ENCODE measurements around the gene CD59.

Gene CD59

DNA sequence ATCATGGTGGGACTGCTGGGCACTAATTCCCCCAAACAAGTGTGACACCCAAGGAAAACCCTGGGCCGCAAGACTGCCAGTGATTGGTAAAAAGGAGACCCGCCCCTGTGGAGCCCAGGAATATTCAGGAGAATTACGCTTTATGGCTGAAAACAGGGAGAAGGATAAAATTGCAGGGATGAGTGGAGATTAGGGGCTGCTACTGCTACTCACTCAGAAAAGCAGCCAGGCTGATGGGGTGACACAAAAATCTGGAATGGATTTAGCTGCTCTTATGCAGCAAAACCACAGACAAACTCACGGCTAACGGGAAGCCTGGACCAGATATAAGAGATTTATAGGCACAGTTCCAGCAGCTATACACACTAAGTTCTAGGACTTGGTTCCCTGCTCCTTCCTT lies 42.5 kb upstream of the CD59 start:
- Histone ChIP-seq H3K27me3 (ENCODE audit: low read length) (no peaks in the 10 kb centered on the region), H3K4me3 (ENCODE audit: insufficient read depth, low read length, poor library complexity, severe bottlenecking) (no peak overlapping the region), H3K4me2 (ENCODE audit: low read depth, low read length, poor library complexity, severe bottlenecking) (no peak overlapping the region), H3K9me3 (ENCODE audit: insufficient read depth, low read length) (no peaks in the 10 kb centered on the region), H3K9me2 (replicated peaks; ENCODE audit: insufficient read depth, low read length) (no peaks in the 10 kb centered on the region), H3K36me3 (ENCODE audit: low read length) (no peaks in the 10 kb centered on the region), H3K9ac (ENCODE audit: low read length) (no peak overlapping the region), H3K27ac (ENCODE audit: low read depth, low read length) (no peak overlapping the region), H4K20me1 (ENCODE audit: low read depth, low read length) (no peaks in the 10 kb centered on the region), H3K79me2 (ENCODE audit: insufficient read depth, low read length) (no peaks in the 10 kb centered on the region), H2AFZ (ENCODE audit: low read depth, low read length, severe bottlenecking) (no peak overlapping the region), H3F3A (ENCODE audit: insufficient read depth) (no peaks in the 10 kb centered on the region)
- TF ChIP-seq EZH2phosphoT487 (conservative IDR thresholded peaks at IDR 0.05; ENCODE audit: low read length): no peak
- TF ChIP-seq, protein P1, sequence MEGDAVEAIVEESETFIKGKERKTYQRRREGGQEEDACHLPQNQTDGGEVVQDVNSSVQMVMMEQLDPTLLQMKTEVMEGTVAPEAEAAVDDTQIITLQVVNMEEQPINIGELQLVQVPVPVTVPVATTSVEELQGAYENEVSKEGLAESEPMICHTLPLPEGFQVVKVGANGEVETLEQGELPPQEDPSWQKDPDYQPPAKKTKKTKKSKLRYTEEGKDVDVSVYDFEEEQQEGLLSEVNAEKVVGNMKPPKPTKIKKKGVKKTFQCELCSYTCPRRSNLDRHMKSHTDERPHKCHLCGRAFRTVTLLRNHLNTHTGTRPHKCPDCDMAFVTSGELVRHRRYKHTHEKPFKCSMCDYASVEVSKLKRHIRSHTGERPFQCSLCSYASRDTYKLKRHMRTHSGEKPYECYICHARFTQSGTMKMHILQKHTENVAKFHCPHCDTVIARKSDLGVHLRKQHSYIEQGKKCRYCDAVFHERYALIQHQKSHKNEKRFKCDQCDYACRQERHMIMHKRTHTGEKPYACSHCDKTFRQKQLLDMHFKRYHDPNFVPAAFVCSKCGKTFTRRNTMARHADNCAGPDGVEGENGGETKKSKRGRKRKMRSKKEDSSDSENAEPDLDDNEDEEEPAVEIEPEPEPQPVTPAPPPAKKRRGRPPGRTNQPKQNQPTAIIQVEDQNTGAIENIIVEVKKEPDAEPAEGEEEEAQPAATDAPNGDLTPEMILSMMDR (IDR thresholded peaks at IDR 0.05; ENCODE audit: insufficient read depth, low read length, poor library complexity, severe bottlenecking): no peak

DNA sequence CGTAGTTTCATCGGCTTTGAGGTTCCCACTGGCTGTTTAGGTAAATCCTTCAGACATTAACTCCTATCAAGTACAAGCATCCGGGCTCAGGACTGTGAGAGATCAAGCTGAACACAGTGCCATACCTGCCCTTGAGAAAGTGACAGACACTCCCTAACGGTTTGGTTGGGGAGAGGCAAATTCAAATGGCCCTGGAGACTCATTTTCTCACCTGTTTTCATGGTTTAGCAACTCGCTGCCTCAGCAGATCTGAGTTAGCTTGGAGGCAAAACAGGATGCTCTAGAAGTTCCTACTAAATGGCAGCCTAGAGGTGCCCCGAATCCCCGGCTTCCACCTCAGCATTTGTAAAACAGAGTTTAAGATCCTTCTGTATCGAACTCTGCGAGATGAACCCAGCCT lies 41.7 kb upstream of the CD59 start:
- H3K9ac ChIP-seq (ENCODE audit: low read length): no peak overlapping the region
- H3K4me2 ChIP-seq (ENCODE audit: low read depth, low read length, poor library complexity, severe bottlenecking): no peak overlapping the region
- H3K36me3 ChIP-seq (ENCODE audit: low read length): no peaks in the 10 kb centered on the region
- H3K4me3 ChIP-seq (ENCODE audit: insufficient read depth, low read length, poor library complexity, severe bottlenecking): no peak overlapping the region
- H3K27ac ChIP-seq (ENCODE audit: low read depth, low read length): no peak overlapping the region
- TF ChIP-seq EZH2phosphoT487 (conservative IDR thresholded peaks at IDR 0.05; ENCODE audit: low read length): no peak
- TF ChIP-seq, protein P1 (IDR thresholded peaks at IDR 0.05; ENCODE audit: insufficient read depth, low read length, poor library complexity, severe bottlenecking): no peak
- H3K9me2 ChIP-seq (replicated peaks; ENCODE audit: insufficient read depth, low read length): no peaks in the 10 kb centered on the region
- no peaks in the 10 kb centered on the region for H4K20me1 ChIP-seq (ENCODE audit: low read depth, low read length)
- no peaks in the 10 kb centered on the region for H3F3A ChIP-seq (ENCODE audit: insufficient read depth)
- no peak overlapping the region for H2AFZ ChIP-seq (ENCODE audit: low read depth, low read length, severe bottlenecking)
- H3K9me3 ChIP-seq (ENCODE audit: insufficient read depth, low read length): no peaks in the 10 kb centered on the region
- no peaks in the 10 kb centered on the region for H3K27me3 ChIP-seq (ENCODE audit: low read length)
- H3K79me2 ChIP-seq (ENCODE audit: insufficient read depth, low read length): no peaks in the 10 kb centered on the region

DNA sequence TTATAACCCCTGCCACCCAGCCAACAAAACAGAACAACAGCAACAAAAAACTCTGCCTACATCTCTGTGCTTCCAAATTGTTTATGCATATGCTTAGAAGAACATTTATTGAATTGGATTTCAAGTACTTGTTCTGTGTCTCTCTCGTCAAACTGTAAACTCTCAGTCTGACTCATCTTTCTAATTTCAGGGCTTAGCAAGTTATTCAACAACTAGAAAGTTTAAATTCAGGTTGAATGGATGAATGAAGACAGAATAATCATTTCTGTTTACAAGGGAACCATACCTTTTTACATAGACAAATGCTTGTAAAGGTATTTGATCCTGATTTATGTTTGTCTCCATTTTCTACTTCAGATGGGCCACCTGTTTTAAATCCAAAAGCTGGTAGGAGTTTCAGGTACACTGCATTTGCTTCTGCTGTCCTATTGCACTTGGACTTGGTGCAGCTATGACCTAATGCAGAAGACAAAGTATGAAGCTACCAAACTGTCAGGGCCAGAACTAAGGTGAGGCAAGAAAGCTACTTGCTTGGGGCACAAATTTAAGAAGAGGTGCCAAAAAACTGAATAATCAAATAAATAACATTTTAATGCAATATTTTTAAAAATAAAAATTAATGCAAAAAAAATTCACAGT lies 39.7 kb upstream of the CD59 start:
- no peak for TF ChIP-seq EZH2phosphoT487 (conservative IDR thresholded peaks at IDR 0.05; ENCODE audit: low read length)
- H4K20me1 ChIP-seq (ENCODE audit: low read depth, low read length): no peaks in the 10 kb centered on the region
- no peak overlapping the region for H2AFZ ChIP-seq (ENCODE audit: low read depth, low read length, severe bottlenecking)
- no peaks in the 10 kb centered on the region for H3K9me2 ChIP-seq (replicated peaks; ENCODE audit: insufficient read depth, low read length)
- no peak overlapping the region for H3K9ac ChIP-seq (ENCODE audit: low read length)
- H3K79me2 ChIP-seq (ENCODE audit: insufficient read depth, low read length): no peaks in the 10 kb centered on the region
- H3K27me3 ChIP-seq (ENCODE audit: low read length): no peaks in the 10 kb centered on the region
- no peaks in the 10 kb centered on the region for H3F3A ChIP-seq (ENCODE audit: insufficient read depth)
- no peak overlapping the region for H3K4me3 ChIP-seq (ENCODE audit: insufficient read depth, low read length, poor library complexity, severe bottlenecking)
- H3K27ac ChIP-seq (ENCODE audit: low read depth, low read length): no peak overlapping the region
- no peaks in the 10 kb centered on the region for H3K9me3 ChIP-seq (ENCODE audit: insufficient read depth, low read length)
- H3K4me2 ChIP-seq (ENCODE audit: low read depth, low read length, poor library complexity, severe bottlenecking): no peak overlapping the region
- no peaks in the 10 kb centered on the region for H3K36me3 ChIP-seq (ENCODE audit: low read length)

DNA sequence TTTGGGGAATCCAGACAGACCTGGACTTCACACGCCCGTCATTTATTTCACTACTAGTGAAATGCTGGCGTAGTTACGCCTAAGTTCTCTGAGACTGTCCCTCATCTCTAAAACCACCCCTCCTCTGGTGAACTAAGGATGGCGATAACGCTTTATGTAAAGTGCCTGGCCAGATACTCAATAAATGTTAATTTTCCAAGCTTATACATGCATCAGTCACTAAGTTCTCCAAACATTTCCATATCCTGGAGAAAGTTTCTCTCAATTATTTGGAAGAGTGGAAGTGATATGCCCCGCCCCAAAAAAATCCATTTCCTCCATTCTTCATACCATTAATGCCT lies 39.2 kb upstream of the CD59 start:
- no peak for TF ChIP-seq EZH2phosphoT487 (conservative IDR thresholded peaks at IDR 0.05; ENCODE audit: low read length)
- TF ChIP-seq, protein P1 (IDR thresholded peaks at IDR 0.05; ENCODE audit: insufficient read depth, low read length, poor library complexity, severe bottlenecking): no peak
- Histone ChIP-seq H3K79me2 (ENCODE audit: insufficient read depth, low read length) (no peaks in the 10 kb centered on the region), H4K20me1 (ENCODE audit: low read depth, low read length) (no peaks in the 10 kb centered on the region), H3F3A (ENCODE audit: insufficient read depth) (no peaks in the 10 kb centered on the region), H3K27me3 (ENCODE audit: low read length) (no peaks in the 10 kb centered on the region), H3K9me3 (ENCODE audit: insufficient read depth, low read length) (no peaks in the 10 kb centered on the region), H3K36me3 (ENCODE audit: low read length) (no peaks in the 10 kb centered on the region), H2AFZ (ENCODE audit: low read depth, low read length, severe bottlenecking) (no peak overlapping the region), H3K27ac (ENCODE audit: low read depth, low read length) (no peak overlapping the region), H3K4me3 (ENCODE audit: insufficient read depth, low read length, poor library complexity, severe bottlenecking) (no peak overlapping the region), H3K9me2 (replicated peaks; ENCODE audit: insufficient read depth, low read length) (no peaks in the 10 kb centered on the region), H3K4me2 (ENCODE audit: low read depth, low read length, poor library complexity, severe bottlenecking) (no peak overlapping the region), H3K9ac (ENCODE audit: low read length) (no peak overlapping the region)
